ENCODE measurements around the gene SLC16A5. TPM values are rescaled to one million over a fixed set of nuclear protein-coding genes. Genes with fewer than 3 reads are reported as not detected.
"Not testable (repeated sequence)": the region's sequence is repeated elsewhere in the genome, so short reads cannot be mapped to it uniquely, and the experiment has no call there.

The SLC16A5 gene
- total RNA-seq (2014; rRNA removed; shearing (Covaris generic)): 0.10 TPM in 1 of 2 replicates, not detected in the other

- DNase-seq (ENCODE audit: low spot score): no peak
These were observed at the start of gene SLC16A5 for GRCh38 chr17:75087558-75088453. SLC16A5 (plus strand) TSS chr17:75087954; CDS start chr17:75093637, 5,683 bp downstream.

GRCh38 chr17:75039238-75039637, 48.5 kb upstream of the SLC16A5 start:
- DNase-seq (ENCODE audit: low spot score): no peak

GRCh38 chr17:75041656-75042280, 46.0 kb upstream of the SLC16A5 start:
- no peak for DNase-seq (ENCODE audit: low spot score)

- DNase-seq (ENCODE audit: low spot score): not testable (repeated sequence)
These were observed 44.0 kb upstream of the SLC16A5 start for GRCh38 chr17:75043789-75044188.

- no peak for DNase-seq (ENCODE audit: low spot score)
These were observed 43.0 kb upstream of the SLC16A5 start for GRCh38 chr17:75044716-75045115.

GRCh38 chr17:75045946-75046406, 41.8 kb upstream of the SLC16A5 start:
- not testable (repeated sequence) for DNase-seq (ENCODE audit: low spot score)

- DNase-seq (ENCODE audit: low spot score): peak; percentile 96
These were observed 41.1 kb upstream of the SLC16A5 start, which contains the start of the genes ATP5PD and KCTD2 for GRCh38 chr17:75046407-75047289. ATP5PD (minus strand) TSS chr17:75046969; CDS start chr17:75042650, 4,319 bp downstream. KCTD2 (plus strand) TSS chr17:75047225; CDS start chr17:75047251, 26 bp downstream.

- no peak for DNase-seq (ENCODE audit: low spot score)
These were observed 40.2 kb upstream of the SLC16A5 start for GRCh38 chr17:75047398-75048098.

- DNase-seq (ENCODE audit: low spot score): no peak
These were observed 39.4 kb upstream of the SLC16A5 start for GRCh38 chr17:75048249-75048878.

GRCh38 chr17:75049057-75049456, 38.7 kb upstream of the SLC16A5 start:
- DNase-seq (ENCODE audit: low spot score): no peak

GRCh38 chr17:75049706-75050105, 38.0 kb upstream of the SLC16A5 start:
- no peak for DNase-seq (ENCODE audit: low spot score)

GRCh38 chr17:75051941-75052340, 35.8 kb upstream of the SLC16A5 start:
- no peak for DNase-seq (ENCODE audit: low spot score)

- peak; percentile 38 for DNase-seq (ENCODE audit: low spot score)
These were observed 28.1 kb upstream of the SLC16A5 start for GRCh38 chr17:75059369-75060345.

GRCh38 chr17:75060434-75061054, 27.2 kb upstream of the SLC16A5 start:
- DNase-seq (ENCODE audit: low spot score): no peak

GRCh38 chr17:75061055-75061438, 26.7 kb upstream of the SLC16A5 start:
- no peak for DNase-seq (ENCODE audit: low spot score)

- DNase-seq (ENCODE audit: low spot score): no peak
These were observed 26.1 kb upstream of the SLC16A5 start for GRCh38 chr17:75061618-75062017.

- no peak for DNase-seq (ENCODE audit: low spot score)
These were observed 24.6 kb upstream of the SLC16A5 start for GRCh38 chr17:75063201-75063600.

- no peak for DNase-seq (ENCODE audit: low spot score)
These were observed 24.1 kb upstream of the SLC16A5 start for GRCh38 chr17:75063626-75064025.

GRCh38 chr17:75064040-75064439, 23.7 kb upstream of the SLC16A5 start:
- DNase-seq (ENCODE audit: low spot score): no peak
